Measurements from ENCODE around the gene RUBCNL. TPM values are rescaled to one million over a fixed set of nuclear protein-coding genes. Genes with fewer than 3 reads are reported as not detected.

RUBCNL gene
- total and polyA plus RNA-seq, 2 donors (not counting 3 experiments of a cell fraction or from before 2014, with no cell fraction given), result not detected

GRCh38 chr13:46355088-46355468 lies 32.0 kb downstream of the RUBCNL start:
- Histone ChIP-seq H3K9ac (replicated peaks; ENCODE audit: extremely low read depth, insufficient read depth, low read length) (no peak overlapping the region), H3K9me1 (replicated peaks; ENCODE audit: control insufficient read depth, extremely low read depth, insufficient read depth, low read length) (no peaks in the 10 kb centered on the region), H4K20me1 (replicated peaks; ENCODE audit: control insufficient read depth, extremely low read depth, insufficient read depth, low read length) (no peaks in the 10 kb centered on the region), H3K36me3 (ENCODE audit: control insufficient read depth in 2 of 2, extremely low read depth in 1 of 2, insufficient read depth in 2 of 2, low read length in 2 of 2) (no peaks in the 10 kb centered on the region), H3K9me3 (replicated peaks; ENCODE audit: control insufficient read depth, insufficient read depth, low read length) (no peaks in the 10 kb centered on the region), H3K4me2 (ENCODE audit: insufficient read depth, low read length) (peak overlapping the region; percentile 6), H2AFZ (ENCODE audit: low read depth, low read length) (no peak overlapping the region), H3K27me3 (ENCODE audit: control insufficient read depth in 2 of 2, insufficient read depth in 2 of 2, low read length in 2 of 2) (no peaks in the 10 kb centered on the region), H3K27ac (ENCODE audit: insufficient read depth, low read depth, low read length) (no peak overlapping the region), H3K4me1 (ENCODE audit: control insufficient read depth, extremely low read depth, insufficient read depth, low read length) (no peaks in the 10 kb centered on the region), H3K79me2 (ENCODE audit: control insufficient read depth, insufficient read depth, low read length) (no peaks in the 10 kb centered on the region), H3K4me3 (replicated peaks in 1 of 3; ENCODE audit: insufficient read depth in 1 of 3, low read depth in 1 of 3, low read length in 3 of 3) (no peak overlapping the region)
- no peak for DNase-seq (ENCODE audit: low read depth, low spot score)
- intact Hi-C loops (cut with micrococcal nuclease) (no loop called here), dilution Hi-C loops (cut with MboI; ENCODE audit: extremely low pct_ligation_motif_present, low sequenced_read_pairs) (no loop called here)
- FAIRE-seq, result no peak
- TF ChIP-seq EZH2 (IDR thresholded peaks at IDR 0.05; ENCODE audit: borderline replicate concordance, low read depth, low read length, severe bottlenecking), result no peak
- TF ChIP-seq POLR2AphosphoS5 (IDR thresholded peaks at IDR 0.05; ENCODE audit: insufficient read depth, low read depth, low read length), result no peak
- TF ChIP-seq MYC (IDR thresholded peaks at IDR 0.05; ENCODE audit: low read depth, low read length), result no peak
- no peak for TF ChIP-seq GATA2 (IDR thresholded peaks at IDR 0.05; ENCODE audit: insufficient read depth, insufficient read length, low read depth, low read length)
- no peak for TF ChIP-seq POLR2A (IDR thresholded peaks at IDR 0.05; ENCODE audit: low read depth, low read length)
- TF ChIP-seq MAX (IDR thresholded peaks at IDR 0.05; ENCODE audit: insufficient read depth, insufficient read length), result no peak
- TF ChIP-seq JUN (IDR thresholded peaks at IDR 0.05; ENCODE audit: borderline replicate concordance, insufficient read depth, insufficient read length, low read depth), result no peak
- no peak for TF ChIP-seq FOS (IDR thresholded peaks at IDR 0.05; ENCODE audit: borderline replicate concordance, insufficient read depth, low read length)
- no peak for TF ChIP-seq CTCF (IDR thresholded peaks at IDR 0.05; ENCODE audit: extremely low read depth in 1 of 2, insufficient read depth in 1 of 2, low read depth in 1 of 2, low read length in 2 of 2)
- no TSS peak for BruUV-seq (replicated peaks)
- ChIA-PET POLR2A (no interaction called here), CTCF (interaction anchor here (1.0 to 1.5 kb wide), 3 partner anchors 10 to 206 kb away, joined by 3 read pairs; no protein-coding TSS in a partner anchor)
